ENCODE data around the gene RTP2. TPM values are rescaled to one million over a fixed set of nuclear protein-coding genes. Genes with fewer than 3 reads are reported as not detected.

RTP2 gene
- total and polyA plus RNA-seq, 10 of the 15 experiments (the other 5 are each of a cell fraction or from before 2014, with no cell fraction given): not detected

- CTCF ChIA-PET: interaction anchor here (1.6 kb wide), 1 partner anchor 12 kb away, joined by 5 read pairs; no protein-coding TSS in a partner anchor
- peaks cover 0 to 3% of the 10 kb centered on the region in 2 experiments; a peak in 3 of 4 replicates for H3K27me3 ChIP-seq (replicated peaks in 1 of 2; ENCODE audit: control insufficient read depth in 2 of 2, insufficient read depth in 2 of 2, low read length in 1 of 2)
- H3K9ac ChIP-seq (ENCODE audit: control insufficient read depth, insufficient read depth, low read length): no peak overlapping the region
- no peaks in the 10 kb centered on the region; a peak in 1 of 4 replicates for H3K36me3 ChIP-seq (ENCODE audit: control insufficient read depth in 2 of 2, insufficient read depth in 2 of 2, low read length in 1 of 2)
- H2AFZ ChIP-seq (ENCODE audit: control insufficient read depth, low read depth, low read length): no peak overlapping the region
- DNase-seq (ENCODE audit: low read depth, low spot score) (no peak), FAIRE-seq (no peak), ATAC-seq (no peak)
- RAD21 ChIA-PET (ENCODE audit: unreplicated experiment): no interaction called here
- TF ChIP-seq KDM1A (IDR thresholded peaks at IDR 0.05; ENCODE audit: borderline replicate concordance): no peak
- no peak for TF ChIP-seq BHLHE40 (IDR thresholded peaks at IDR 0.05; ENCODE audit: borderline replicate concordance in 1 of 2, low read depth in 2 of 2, low read length in 1 of 2)
- TF ChIP-seq, protein P1, sequence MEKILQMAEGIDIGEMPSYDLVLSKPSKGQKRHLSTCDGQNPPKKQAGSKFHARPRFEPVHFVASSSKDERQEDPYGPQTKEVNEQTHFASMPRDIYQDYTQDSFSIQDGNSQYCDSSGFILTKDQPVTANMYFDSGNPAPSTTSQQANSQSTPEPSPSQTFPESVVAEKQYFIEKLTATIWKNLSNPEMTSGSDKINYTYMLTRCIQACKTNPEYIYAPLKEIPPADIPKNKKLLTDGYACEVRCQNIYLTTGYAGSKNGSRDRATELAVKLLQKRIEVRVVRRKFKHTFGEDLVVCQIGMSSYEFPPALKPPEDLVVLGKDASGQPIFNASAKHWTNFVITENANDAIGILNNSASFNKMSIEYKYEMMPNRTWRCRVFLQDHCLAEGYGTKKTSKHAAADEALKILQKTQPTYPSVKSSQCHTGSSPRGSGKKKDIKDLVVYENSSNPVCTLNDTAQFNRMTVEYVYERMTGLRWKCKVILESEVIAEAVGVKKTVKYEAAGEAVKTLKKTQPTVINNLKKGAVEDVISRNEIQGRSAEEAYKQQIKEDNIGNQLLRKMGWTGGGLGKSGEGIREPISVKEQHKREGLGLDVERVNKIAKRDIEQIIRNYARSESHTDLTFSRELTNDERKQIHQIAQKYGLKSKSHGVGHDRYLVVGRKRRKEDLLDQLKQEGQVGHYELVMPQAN (conservative IDR thresholded peaks at IDR 0.05): no peak
- TF ChIP-seq MXI1 (IDR thresholded peaks at IDR 0.05; ENCODE audit: low read depth, low read length): no peak
- TF ChIP-seq RELA (IDR thresholded peaks at IDR 0.05; ENCODE audit: borderline replicate concordance, partially characterized antibody): no peak
- TF ChIP-seq, protein P2, sequence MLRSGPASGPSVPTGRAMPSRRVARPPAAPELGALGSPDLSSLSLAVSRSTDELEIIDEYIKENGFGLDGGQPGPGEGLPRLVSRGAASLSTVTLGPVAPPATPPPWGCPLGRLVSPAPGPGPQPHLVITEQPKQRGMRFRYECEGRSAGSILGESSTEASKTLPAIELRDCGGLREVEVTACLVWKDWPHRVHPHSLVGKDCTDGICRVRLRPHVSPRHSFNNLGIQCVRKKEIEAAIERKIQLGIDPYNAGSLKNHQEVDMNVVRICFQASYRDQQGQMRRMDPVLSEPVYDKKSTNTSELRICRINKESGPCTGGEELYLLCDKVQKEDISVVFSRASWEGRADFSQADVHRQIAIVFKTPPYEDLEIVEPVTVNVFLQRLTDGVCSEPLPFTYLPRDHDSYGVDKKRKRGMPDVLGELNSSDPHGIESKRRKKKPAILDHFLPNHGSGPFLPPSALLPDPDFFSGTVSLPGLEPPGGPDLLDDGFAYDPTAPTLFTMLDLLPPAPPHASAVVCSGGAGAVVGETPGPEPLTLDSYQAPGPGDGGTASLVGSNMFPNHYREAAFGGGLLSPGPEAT (IDR thresholded peaks at IDR 0.05; ENCODE audit: low read depth): no peak
- TF ChIP-seq, protein P3, sequence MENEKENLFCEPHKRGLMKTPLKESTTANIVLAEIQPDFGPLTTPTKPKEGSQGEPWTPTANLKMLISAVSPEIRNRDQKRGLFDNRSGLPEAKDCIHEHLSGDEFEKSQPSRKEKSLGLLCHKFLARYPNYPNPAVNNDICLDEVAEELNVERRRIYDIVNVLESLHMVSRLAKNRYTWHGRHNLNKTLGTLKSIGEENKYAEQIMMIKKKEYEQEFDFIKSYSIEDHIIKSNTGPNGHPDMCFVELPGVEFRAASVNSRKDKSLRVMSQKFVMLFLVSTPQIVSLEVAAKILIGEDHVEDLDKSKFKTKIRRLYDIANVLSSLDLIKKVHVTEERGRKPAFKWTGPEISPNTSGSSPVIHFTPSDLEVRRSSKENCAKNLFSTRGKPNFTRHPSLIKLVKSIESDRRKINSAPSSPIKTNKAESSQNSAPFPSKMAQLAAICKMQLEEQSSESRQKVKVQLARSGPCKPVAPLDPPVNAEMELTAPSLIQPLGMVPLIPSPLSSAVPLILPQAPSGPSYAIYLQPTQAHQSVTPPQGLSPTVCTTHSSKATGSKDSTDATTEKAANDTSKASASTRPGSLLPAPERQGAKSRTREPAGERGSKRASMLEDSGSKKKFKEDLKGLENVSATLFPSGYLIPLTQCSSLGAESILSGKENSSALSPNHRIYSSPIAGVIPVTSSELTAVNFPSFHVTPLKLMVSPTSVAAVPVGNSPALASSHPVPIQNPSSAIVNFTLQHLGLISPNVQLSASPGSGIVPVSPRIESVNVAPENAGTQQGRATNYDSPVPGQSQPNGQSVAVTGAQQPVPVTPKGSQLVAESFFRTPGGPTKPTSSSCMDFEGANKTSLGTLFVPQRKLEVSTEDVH (IDR thresholded peaks at IDR 0.05; ENCODE audit: low read depth, partially characterized antibody): no peak
- TF ChIP-seq SREBF2 (IDR thresholded peaks at IDR 0.05; ENCODE audit: low read length): no peak
- TF ChIP-seq, protein P4, sequence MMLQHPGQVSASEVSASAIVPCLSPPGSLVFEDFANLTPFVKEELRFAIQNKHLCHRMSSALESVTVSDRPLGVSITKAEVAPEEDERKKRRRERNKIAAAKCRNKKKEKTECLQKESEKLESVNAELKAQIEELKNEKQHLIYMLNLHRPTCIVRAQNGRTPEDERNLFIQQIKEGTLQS (IDR thresholded peaks at IDR 0.05; ENCODE audit: borderline replicate concordance, extremely low read depth, low read depth, low read length): no peak
- no peak for TF ChIP-seq HDAC6 (IDR thresholded peaks at IDR 0.05; ENCODE audit: unreplicated experiment)
- TF ChIP-seq, protein P5, sequence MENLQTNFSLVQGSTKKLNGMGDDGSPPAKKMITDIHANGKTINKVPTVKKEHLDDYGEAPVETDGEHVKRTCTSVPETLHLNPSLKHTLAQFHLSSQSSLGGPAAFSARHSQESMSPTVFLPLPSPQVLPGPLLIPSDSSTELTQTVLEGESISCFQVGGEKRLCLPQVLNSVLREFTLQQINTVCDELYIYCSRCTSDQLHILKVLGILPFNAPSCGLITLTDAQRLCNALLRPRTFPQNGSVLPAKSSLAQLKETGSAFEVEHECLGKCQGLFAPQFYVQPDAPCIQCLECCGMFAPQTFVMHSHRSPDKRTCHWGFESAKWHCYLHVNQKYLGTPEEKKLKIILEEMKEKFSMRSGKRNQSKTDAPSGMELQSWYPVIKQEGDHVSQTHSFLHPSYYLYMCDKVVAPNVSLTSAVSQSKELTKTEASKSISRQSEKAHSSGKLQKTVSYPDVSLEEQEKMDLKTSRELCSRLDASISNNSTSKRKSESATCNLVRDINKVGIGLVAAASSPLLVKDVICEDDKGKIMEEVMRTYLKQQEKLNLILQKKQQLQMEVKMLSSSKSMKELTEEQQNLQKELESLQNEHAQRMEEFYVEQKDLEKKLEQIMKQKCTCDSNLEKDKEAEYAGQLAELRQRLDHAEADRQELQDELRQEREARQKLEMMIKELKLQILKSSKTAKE (IDR thresholded peaks at IDR 0.05; ENCODE audit: low read depth, poor library complexity, severe bottlenecking): no peak
- no peak for TF ChIP-seq NRF1 (conservative IDR thresholded peaks at IDR 0.05; ENCODE audit: low read depth, low read length)
- no peak for TF ChIP-seq NFXL1 (IDR thresholded peaks at IDR 0.05; ENCODE audit: borderline replicate concordance)
- no peak for TF ChIP-seq HDGF (IDR thresholded peaks at IDR 0.05)
- no peak for TF ChIP-seq RCOR1 (conservative IDR thresholded peaks at IDR 0.05; ENCODE audit: low read depth, low read length)
- TF ChIP-seq JUNB (IDR thresholded peaks at IDR 0.05): no peak
- BruUV-seq (replicated peaks): no TSS peak
- SMC1A ChIA-PET (ENCODE audit: uncharacterized antibody, unreplicated experiment): no interaction called here
- 43% methylated on average over 8 of the region's 8 CpGs for WGBS (ENCODE audit: insufficient coverage, insufficient replicate concordance, low lambda C conversion rate, missing lambda C conversion rate)
- no peaks in the 10 kb centered on the region for H3K4me1 ChIP-seq (ENCODE audit: control insufficient read depth, insufficient read depth, low read length)
- in situ Hi-C loops (cut with MboI): no loop called here
- POLR2A ChIA-PET: no interaction called here
- intact Hi-C loops (cut with micrococcal nuclease; ENCODE audit: unreplicated experiment): no loop called here
- no peak overlapping the region for H3K4me3 ChIP-seq
- no peaks in the 10 kb centered on the region for H3K9me3 ChIP-seq (replicated peaks; ENCODE audit: control insufficient read depth, insufficient read depth, low read length)
- no peaks in the 10 kb centered on the region for H3K79me2 ChIP-seq (ENCODE audit: control insufficient read depth, insufficient read depth, low read length)
- no peak overlapping the region for H3K4me2 ChIP-seq (ENCODE audit: control insufficient read depth, insufficient read depth)
- H4K20me1 ChIP-seq (ENCODE audit: control insufficient read depth, insufficient read depth): no peaks in the 10 kb centered on the region
- no peak overlapping the region for H3K27ac ChIP-seq (ENCODE audit: control insufficient read depth, insufficient read depth)
These were observed 25.9 kb upstream of the RTP2 start for GRCh38 chr3:187728248-187728647.

All from GM12878 (cell line).